NCI-H2029 treated with DMSO at 0.1 percent for 48 hours (cell line): ENCODE data around the gene RUNX2.
A peak's percentile ranks its signal among the peaks of the same experiment; 100 is the strongest.
"Not testable (repeated sequence)": the region's sequence is repeated elsewhere in the genome, so short reads cannot be mapped to it uniquely, and the experiment has no call there.

Source experiments
- DNase-seq: peaks from one replicate; lab custom pipeline; 2025; lab: John Stamatoyannopoulos, UW

The RUNX2 gene

DNA sequence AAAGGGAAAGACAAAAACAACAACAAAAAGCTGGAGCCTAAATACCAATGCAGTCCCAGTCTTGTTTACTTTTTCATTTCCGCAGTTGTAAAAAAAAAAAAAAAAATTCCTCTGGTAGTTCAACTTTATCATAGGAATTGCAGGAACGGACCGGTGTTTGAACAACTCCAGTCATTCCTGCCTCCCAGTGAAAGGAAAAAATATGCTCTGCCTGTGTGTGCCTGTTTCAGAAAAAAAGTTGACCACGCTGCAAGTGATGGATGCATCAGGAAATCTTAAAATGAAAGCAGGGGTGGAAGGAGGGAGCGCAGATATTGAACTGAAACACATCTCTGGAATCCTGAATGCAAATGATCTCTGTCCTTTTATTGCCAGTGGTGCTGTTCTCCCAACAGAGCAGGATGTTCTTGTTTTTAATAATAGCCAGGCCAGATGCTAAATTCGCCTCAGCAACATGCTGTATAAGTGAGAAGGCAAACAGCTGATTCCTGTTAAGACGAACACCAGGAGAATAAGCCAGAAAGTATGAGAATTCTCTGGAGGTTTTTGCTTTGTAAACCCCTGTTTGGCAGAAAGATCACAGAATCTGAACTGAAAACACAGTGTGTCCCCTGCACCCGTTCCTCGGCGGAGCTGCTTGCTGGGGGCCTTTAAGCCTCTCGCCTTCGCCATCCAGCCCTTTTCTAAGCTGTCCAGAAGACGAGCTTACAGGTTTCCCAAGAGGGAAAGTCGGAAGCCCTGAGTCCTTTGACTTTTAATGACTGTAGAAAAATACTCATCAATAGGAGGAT is 228.0 kb downstream of the RUNX2 start:
- DNase-seq: no peak

DNA sequence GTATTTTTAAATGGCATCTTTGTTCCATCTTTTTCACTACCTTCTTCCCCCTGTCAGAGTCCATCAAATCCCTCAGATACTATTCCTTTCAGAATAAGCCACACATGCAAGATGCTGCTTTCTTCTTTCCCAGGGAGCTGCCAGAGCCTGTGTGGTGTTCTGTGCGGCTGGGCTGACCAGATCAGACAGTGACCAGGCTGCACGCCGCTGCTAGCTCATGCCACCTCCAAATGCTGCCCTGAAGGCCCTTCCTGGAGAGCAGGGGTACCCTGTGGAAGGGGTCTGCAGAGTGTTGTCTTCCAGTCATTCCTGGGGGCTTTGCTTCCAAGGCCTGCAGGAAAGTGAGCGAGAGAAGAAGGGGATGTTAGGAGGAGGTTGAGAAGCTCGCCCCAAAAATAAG is 228.7 kb downstream of the RUNX2 start:
- DNase-seq: no peak

DNA sequence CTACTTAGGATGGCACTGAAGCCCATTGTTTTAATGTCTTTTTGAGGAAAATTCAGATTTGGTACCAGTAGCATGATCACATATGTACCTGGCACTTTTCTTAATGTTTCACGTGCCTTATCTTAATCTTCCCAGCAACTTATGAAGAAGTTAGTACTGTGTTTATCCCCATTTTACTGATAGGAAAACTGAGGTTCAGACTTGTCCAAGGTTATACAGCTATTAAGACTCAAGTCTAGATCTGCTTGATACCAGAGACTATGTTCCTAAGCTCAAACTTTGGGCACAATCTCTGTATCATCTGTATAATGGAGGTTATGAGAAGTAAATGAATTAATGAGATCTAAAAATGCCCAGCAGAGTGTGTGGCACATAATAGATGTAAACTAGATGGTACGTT is 229.3 kb downstream of the RUNX2 start:
- no peak for DNase-seq

DNA sequence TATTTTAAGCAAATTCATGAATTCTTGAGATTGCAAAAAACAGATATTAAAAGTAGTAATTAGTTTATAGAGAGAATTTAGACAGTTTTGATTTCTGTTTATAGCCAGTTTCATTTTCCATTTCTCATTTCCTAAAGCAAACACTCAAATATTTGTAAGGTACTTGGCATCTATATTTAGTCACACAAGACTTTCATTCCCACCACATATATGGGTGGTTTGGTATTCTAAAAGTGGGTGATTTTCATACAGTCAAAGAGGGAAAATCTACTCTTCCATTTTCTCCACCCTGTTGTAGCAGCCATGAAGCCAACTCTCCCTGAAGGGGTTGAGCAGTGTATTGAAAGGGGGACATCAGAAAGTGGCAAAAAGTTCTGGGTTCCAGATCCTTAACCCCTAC is 230.7 kb downstream of the RUNX2 start:
- DNase-seq: no peak

DNA sequence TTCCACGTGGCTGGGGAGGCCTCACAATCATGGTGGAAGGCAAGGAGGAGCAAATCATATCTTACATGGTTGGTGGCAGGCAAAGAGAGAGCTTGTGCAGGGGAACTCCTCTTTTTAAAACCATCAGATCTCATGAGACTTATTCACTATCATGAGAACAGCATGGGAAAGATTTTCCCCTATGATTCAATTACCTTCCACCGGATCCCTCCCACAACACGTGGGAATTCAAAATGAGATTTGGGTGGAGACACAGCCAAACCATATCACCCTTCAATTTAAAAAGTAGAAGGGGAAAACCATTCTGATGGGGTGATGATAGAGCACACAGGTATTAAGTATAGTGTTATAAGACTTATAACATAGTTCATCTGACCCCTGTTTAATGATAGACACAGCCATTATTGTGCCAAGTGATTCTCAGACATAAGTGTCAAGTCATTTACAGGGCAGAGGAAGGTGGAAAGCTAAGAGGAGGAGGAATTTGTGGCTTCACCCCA is 232.2 kb downstream of the RUNX2 start:
- DNase-seq: not testable (repeated sequence)

DNA sequence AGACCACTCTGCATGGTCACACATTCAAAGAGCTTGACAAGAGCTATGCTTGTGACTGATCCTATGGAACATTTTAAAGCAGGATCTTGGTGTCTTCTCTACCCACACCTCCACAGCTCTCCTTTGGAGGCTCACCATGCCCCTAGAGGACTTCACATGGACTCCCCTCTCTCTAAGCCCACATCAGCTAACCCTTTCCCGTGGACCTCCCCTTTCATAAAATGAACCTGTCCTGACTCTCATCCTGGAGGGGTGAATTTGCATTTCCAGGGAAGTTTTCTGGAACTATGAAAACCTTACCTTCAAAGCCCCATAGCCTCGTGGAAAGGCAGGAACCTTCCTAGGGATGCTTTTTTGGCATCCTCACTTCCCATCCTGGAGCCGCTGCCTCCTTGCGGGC is 234.0 kb downstream of the RUNX2 start:
- no peak for DNase-seq

DNA sequence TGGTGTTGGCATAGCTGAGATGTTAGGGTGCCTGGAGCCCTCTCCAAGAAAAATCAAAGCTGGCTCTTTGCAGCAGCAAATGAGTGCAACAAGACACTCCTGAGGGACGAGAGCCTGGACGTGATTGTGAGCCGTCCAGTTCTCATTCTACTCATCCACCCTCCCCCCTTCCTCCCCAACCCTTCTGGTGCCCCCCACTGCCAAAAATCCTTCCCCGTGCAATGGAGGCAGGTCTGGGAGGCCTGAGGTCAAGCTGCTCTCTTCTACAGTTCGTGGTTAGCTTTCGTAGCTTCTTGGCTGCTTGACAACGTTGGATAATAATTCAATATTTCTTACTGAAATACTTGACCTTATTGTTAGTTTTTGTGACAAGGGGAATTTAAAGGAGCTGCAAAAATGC is 234.9 kb downstream of the RUNX2 start:
- no peak for DNase-seq

DNA sequence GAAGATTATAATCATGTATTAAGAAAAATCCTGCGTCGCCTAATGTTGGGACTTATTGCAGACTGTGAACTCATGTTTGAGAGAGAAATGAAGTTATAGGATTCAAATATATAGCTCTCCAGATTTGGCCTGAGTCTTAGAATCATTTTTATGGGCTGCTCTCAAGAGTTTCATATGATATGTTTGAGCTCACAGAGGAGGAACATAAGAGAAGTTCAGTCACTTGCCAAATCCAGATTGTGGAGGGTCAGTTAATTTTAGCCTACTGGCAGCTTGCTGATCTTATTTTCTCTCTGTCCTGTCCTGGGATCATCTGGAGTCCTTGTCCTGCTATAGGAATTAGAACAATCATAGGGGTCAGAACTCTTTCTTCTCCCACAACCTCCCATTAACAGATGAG is 235.7 kb downstream of the RUNX2 start:
- DNase-seq: no peak

DNA sequence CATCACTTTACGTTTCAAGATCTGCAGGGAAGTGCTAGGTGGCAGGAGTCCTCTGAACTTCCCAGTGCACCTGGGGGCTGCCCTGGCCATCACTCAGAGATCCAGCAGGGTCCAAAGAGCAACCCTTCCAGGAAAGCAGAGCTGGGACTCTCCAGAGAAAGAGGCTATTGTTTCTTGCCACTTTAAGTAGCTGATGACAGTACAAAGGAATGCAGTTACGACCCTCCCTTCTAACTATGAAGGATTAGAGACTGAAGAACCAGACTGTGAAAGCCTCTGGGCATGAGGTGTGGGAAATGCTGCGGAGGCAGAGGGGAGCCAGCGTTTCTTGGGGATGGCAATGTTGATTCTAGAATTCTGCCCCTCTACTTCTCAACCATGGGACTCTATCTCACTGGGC is 238.8 kb downstream of the RUNX2 start:
- no peak for DNase-seq

DNA sequence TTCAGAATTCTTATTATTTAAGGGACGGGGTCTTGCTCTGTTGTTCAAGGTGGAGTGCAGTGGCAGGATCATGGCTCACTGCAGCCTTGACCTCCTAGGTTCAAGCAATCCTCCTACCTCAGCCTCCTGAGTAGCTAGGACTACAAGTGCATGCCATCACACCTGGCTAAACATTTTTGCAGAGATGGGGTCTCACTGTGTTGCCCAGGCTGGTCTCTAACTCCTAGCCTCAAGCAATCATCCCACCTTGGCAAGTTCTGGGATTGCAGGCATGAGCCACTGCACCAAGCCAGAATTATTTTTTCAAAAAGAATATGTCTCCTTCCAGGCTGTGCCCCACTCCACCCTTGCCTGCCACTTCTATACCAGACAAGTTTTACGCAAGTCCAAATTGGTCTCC is 239.7 kb downstream of the RUNX2 start:
- no peak for DNase-seq

DNA sequence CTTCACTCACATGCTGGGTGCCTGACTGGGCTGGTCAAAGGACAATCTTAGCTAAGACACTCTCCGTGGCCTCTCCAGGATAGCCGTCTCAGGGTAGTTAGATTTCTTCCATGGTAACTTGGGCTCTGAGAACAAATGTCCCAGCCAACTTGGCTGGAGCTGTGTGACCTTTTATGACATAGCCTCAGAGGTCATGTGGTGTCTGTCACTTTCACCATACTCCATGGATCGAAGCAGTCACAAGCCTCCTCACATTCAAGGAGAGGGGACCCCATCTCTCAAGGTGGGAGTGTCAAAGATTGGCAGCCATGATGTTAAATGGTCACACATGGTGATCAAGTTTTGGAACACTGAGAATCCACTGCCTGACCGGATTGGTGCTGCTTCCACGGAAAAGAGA is 240.5 kb downstream of the RUNX2 start:
- no peak for DNase-seq

DNA sequence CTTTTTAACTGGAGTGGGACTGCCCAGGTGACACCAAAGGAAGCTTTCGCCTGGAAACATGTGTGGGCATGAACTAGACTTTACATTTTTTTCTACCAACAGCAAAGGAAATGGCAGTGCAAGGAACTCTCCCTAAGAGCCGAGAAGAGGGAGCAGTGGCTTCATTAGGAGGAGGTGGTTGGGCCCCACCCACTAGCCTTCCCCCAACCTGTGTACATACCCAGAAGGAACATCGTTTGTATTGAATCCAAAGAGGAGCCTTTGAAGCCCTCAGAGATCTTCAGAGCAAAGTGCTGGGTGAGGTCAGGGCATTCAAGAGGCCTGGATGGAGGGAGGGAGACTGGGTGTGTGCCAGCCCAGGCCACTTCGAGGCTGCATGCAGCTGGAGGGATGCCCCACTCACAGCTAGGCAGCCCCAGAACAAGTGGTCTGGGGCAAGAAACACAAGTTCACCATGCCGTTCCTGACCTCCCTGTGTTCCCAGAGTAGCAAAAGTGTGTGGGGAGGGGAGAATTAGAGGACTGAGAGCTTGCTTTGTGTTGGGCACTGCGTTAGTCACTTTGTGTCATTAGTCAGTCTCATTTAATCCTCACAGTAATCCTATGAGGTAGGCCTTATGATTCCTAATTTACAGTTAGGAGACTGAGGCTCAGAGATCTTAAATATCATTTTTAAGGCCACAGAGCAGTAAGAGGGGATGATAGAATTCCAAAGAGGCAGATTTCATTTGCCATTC is 241.2 kb downstream of the RUNX2 start:
- peak; percentile 6 for DNase-seq

DNA sequence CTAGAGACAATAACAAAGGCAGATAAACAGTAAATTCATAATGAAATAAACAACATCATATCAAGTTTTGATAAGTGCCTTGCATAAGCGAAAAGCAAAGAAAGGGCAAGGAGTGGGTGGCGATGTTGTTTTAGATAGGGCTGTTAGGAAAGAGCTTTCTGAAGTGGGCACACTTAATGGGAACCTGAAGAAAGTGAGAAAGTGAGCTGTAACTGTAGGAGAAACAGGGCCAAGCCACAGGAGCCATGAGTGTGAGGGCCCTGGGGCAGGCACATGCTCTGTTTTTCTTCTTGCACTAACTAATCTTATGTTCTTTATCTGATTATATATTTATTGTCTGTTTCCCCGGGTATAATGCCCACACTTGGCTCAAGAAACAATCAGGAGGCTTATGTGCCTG is 243.0 kb downstream of the RUNX2 start:
- DNase-seq: no peak

DNA sequence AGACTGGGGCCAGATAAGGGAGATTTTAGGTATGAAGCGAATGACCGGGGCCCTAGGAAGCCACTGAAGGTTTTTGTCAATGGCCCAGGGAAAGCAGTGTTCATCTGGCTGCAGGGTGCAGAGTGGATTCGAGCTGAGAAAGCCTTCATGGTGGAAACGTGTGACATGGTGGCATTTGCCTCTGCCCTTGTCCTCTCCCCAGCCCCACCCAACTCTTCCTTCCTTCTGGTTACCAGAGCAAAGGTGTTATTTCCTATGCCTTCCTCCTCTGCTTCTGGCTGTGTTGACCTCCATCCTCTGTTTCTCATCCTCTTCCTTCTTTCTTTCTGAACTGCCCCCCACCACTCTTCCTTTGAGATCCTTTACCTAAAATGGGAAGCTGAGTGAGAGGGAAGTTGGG is 244.7 kb downstream of the RUNX2 start:
- DNase-seq: no peak

DNA sequence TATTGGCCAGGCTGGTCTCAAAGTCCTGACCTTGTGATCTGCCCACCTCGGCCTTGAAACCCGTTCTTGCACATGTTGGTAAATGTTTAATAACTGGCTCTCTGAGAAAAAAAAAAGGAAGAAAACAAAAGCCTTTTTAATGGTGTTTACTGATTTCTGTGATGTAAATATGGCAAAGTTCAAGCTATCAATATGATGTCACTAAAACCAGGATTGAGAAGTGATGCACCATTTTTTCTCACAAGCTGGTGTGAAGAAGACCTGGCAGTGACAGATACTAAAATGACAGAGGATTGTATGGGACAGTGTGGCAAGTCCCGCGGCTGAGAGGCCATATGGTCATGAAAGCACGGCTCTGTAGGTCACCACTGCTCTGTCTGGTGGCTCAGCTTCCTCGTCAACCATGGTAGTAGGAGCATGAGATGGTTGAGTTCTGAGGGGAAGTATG is 245.9 kb downstream of the RUNX2 start:
- no peak for DNase-seq

DNA sequence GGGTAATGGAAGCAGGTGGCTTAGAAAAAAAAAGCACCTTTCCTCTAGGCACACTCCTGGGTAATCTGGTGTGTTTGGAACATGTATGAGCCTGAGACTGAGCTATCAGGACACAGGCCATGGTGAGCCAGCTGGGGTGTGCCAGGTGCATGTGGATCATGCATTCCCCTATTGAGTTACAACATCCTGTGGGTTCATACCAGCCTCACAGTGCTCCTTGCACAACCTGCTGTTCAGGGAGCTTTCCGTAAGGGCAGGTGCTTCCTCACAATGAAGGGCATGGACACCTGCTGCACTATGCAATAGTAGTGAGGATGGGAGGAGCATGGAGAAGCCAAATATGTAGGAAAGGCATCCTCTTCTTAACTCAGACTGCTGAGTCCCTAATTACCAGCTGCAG is 246.8 kb downstream of the RUNX2 start:
- no peak for DNase-seq

DNA sequence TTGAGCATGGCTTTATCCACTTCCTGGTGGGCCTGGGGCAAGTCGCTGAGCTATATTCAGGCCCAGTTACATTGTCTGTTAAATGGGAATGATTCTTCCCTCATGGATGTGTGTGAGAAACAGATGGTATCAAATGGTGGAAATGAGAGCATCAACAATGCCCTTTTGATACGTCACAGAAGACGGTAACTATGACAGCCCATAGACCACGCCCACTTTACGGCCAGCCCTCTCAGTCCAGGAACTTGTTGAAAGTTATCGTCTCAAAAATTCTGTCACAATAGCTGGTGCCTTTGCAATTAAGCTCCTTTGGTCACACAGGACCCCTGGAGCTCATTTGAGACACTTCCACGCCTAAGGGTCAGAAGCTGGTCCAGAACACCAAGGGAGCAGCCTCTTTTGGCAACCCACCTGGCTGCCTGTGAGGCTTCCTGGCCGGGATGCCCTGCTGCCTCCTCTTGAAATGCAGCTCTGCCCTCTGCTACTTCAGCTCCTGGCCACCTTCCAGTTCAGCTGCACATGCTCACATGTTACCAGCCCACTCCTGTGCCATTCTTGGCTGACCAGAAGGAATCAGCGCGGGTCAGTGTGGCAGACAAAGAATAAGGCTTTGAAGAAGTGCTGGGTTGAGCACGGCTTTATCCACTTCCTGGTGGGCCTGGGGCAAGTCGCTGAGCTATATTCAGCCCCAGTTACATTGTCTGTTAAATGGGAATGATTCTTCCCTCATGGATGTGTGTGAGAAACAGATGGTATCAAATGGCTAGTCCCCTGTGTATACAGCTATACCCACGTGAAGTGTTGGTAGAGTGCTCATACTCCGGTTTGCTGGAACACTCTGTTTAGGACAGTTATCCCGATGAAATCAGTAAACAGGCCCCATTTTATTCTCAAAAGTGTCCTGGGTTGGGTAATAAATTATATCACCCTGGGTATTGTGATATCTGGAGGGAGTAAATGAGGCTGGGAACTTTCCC is 248.8 kb downstream of the RUNX2 start:
- peak; percentile 76 for DNase-seq

DNA sequence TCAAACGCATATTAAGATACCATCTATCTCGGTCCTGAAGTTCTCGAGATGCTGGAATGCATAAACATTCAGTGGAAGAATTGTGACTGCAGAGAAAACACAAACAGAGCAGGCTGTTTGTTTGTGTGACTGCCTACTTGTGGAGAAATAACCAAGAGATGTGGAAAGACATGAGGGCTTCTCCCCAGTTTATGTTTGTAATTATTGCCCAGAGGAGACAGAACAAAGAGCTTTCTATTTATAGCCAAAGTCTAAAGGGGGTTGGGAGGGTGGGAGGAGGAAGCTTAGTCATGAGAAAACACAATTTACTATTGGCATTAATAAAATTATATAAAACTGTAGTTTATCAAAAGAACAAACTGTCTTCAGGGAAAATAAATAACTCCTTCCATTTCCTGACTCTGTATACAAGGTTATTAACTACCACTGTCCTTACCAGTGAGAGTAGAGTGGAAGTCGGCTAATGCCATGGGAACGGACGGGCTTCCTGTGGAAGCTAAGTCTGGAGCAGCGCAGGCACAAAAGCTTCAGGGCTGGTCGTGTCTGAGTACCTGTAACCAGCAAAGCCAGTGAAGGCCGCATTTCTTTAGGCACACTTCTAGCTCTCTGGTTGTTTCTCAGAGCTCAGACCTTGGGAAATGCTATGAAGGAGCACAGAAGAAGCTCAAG is 249.8 kb downstream of the RUNX2 start:
- DNase-seq: no peak

DNA sequence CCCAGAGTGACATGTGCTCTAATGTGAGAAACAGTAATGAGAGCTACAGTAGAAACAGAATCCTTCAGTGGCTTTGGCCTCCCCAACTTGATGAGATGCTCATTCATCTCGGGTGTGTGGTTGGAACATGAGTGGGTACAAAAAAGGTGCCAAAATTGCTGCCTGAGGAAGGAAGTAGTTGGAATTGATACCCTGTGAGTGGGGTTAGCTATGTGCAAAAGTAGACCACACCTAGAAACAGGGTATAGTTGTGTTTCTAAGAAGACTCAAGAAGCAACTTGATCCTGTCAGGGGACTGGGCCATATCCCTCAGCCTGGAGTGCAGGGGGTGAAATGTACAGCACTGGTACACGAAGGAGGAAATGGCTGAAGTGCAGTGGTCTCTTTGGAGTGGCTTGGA is 256.0 kb downstream of the RUNX2 start:
- DNase-seq: no peak

DNA sequence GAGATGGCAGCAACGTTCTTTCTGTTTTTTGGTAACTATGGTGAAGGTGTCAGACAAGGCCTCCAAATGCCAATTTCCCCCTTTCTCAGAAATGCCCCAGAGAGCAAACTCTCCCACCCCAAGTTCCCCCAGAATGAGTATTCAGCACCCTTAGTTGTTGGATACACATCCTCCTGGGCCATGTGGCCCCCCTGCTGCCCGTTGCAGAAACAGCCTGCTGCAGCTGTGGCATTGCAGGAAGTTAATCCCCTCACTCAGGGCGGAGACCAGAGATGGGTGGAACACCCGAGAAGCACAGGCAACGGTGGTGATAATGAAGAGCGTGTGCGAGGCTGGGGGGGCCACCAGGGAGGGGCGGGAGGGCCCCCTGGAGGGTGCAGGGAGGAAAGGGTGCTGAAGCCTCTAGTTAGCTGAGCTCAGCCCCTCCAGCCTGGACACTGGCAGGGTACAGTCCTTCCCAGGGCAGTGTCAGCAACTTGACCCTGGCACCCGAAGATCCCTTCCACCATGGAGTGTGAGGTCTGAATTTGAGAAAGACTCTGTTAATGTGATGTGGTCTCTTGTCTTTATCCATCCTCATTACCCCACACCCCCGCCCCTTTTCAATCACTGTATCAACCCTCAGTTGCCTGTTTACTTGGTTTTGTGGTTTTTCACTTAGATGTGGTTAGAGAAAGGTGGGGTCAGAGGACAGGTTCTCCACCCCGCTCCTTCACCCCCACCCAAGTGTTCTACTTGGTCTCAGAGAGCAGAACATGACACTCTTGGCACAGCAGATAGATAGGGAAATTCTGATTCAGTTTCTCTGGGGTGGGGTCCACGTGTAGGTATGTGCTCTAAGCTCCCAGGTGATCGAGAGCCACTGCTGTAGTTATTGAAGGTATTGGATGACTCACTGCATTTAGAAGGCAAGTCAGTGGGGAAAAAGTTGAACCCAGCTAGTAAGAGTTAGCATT is 258.4 kb downstream of the RUNX2 start:
- no peak for DNase-seq
